GM18498 (cell line): ENCODE data around the gene PGM5.
"Not testable (repeated sequence)": the region's sequence is repeated elsewhere in the genome, so short reads cannot be mapped to it uniquely, and the experiment has no call there.

Experiments used
- ATAC-seq: cut with Tn5 transposase; IDR thresholded peaks from one replicate; pipeline ENCODE4 v1.9.1; 2021; ENCODE audit warnings: mild to moderate bottlenecking, moderate library complexity; ENCODE audit not compliant: unreplicated experiment

The PGM5 gene

GRCh38 chr9:68375789-68376188 is 19.4 kb downstream of the PGM5 start:
- not testable (repeated sequence) for ATAC-seq

- ATAC-seq, result peak; percentile 82
These were observed 21.3 kb downstream of the PGM5 start for GRCh38 chr9:68377723-68378122.

GRCh38 chr9:68383894-68384293 is 27.5 kb downstream of the PGM5 start:
- not testable (repeated sequence) for ATAC-seq

GRCh38 chr9:68389558-68389957 is 33.1 kb downstream of the PGM5 start:
- not testable (repeated sequence) for ATAC-seq

- ATAC-seq, result not testable (repeated sequence)
These were observed 34.3 kb downstream of the PGM5 start for GRCh38 chr9:68390737-68391136.

GRCh38 chr9:68396411-68397094 is 40.1 kb downstream of the PGM5 start:
- not testable (repeated sequence) for ATAC-seq

GRCh38 chr9:68397095-68397423 is 40.6 kb downstream of the PGM5 start:
- not testable (repeated sequence) for ATAC-seq

- ATAC-seq, result not testable (repeated sequence)
These were observed 41.4 kb downstream of the PGM5 start for GRCh38 chr9:68397796-68398195.

GRCh38 chr9:68398324-68398723 is 41.9 kb downstream of the PGM5 start:
- ATAC-seq, result not testable (repeated sequence)

- ATAC-seq, result not testable (repeated sequence)
These were observed 48.2 kb downstream of the PGM5 start for GRCh38 chr9:68404421-68405185.

GRCh38 chr9:68411865-68412264 is 55.5 kb downstream of the PGM5 start:
- ATAC-seq, result not testable (repeated sequence)

GRCh38 chr9:68412754-68413153 is 56.3 kb downstream of the PGM5 start:
- not testable (repeated sequence) for ATAC-seq

GRCh38 chr9:68415065-68415464 is 58.7 kb downstream of the PGM5 start:
- ATAC-seq, result not testable (repeated sequence)

GRCh38 chr9:68416936-68417564 is 60.6 kb downstream of the PGM5 start:
- no peak for ATAC-seq

GRCh38 chr9:68417762-68418161 is 61.4 kb downstream of the PGM5 start:
- no peak for ATAC-seq

GRCh38 chr9:68418259-68418845 is 61.9 kb downstream of the PGM5 start:
- ATAC-seq, result no peak

- no peak for ATAC-seq
These were observed 63.5 kb downstream of the PGM5 start for GRCh38 chr9:68419901-68420300.

- no peak for ATAC-seq
These were observed 70.3 kb downstream of the PGM5 start for GRCh38 chr9:68426755-68427154.

- no peak for ATAC-seq
These were observed 71.0 kb downstream of the PGM5 start for GRCh38 chr9:68427216-68427977.

GRCh38 chr9:68428481-68428880 is 72.1 kb downstream of the PGM5 start:
- ATAC-seq, result no peak

- ATAC-seq, result no peak
These were observed 73.2 kb downstream of the PGM5 start for GRCh38 chr9:68429631-68430030.
